GM21526 (cell line): Measurements from ENCODE around the gene GLRA2.
"Not testable (repeated sequence)": the region's sequence is repeated elsewhere in the genome, so short reads cannot be mapped to it uniquely, and the experiment has no call there.

Source experiments
- ATAC-seq: cut with Tn5 transposase; IDR thresholded peaks from one replicate; pipeline ENCODE4 v1.9.1; 2021; ENCODE audit warnings: moderate library complexity; ENCODE audit not compliant: unreplicated experiment, low FRiP score

Gene GLRA2

GRCh38 chrX:14590693-14591424 lies 61.5 kb downstream of the GLRA2 start:
- ATAC-seq = no peak

- no peak for ATAC-seq
Measured at GRCh38 chrX:14591976-14592375, 62.6 kb downstream of the GLRA2 start.

- no peak for ATAC-seq
Measured at GRCh38 chrX:14594521-14594920, 65.2 kb downstream of the GLRA2 start.

GRCh38 chrX:14598330-14598729 lies 69.0 kb downstream of the GLRA2 start:
- ATAC-seq = no peak

GRCh38 chrX:14607446-14607985 lies 78.2 kb downstream of the GLRA2 start:
- ATAC-seq = no peak

DNA sequence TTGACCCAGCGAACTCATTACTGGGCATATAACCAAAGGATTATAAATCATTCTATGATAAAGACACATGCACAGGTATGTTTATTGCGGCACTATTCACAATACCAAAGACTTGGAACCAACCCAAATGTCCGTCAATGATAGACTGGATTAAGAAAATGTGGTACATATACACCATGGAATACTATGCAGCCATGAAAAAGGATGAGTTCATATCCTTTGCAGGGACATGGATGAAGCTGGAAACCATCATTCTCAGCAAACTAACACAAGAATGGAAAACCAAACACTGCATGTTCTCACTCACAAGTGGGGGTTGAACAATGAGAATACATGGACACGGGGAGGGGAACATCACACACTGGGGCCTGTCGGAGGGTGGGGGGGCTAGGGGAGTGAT lies 83.1 kb downstream of the GLRA2 start:
- ATAC-seq = not testable (repeated sequence)

DNA sequence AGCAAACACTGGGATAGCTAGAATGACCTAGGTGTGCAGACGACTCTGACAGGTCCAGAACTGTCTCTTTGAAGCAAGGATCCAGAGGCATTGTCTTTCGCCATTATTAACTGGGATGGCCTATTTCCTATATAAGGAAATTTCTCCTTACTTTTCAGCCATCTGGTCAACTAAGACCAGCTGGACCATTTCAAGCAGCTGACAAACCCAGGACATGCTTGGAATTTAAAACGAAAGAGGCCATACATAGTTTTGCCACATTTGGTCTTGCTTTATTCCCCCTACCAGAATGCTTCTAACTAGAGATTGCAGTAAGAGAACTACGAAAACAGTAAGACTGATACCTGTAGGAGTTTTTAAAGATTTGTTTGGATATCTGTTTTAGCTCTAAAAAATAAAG lies 87.0 kb downstream of the GLRA2 start:
- ATAC-seq = no peak

GRCh38 chrX:14616836-14617235 lies 87.5 kb downstream of the GLRA2 start:
- no peak for ATAC-seq

GRCh38 chrX:14618177-14618965 lies 89.0 kb downstream of the GLRA2 start:
- ATAC-seq = no peak

- no peak for ATAC-seq
Measured at GRCh38 chrX:14630733-14631132, 101.4 kb downstream of the GLRA2 start.

- ATAC-seq = no peak
Measured at GRCh38 chrX:14641681-14642655, 112.6 kb downstream of the GLRA2 start.

GRCh38 chrX:14660970-14661369 lies 131.6 kb downstream of the GLRA2 start:
- no peak for ATAC-seq

GRCh38 chrX:14670819-14671218 lies 141.5 kb downstream of the GLRA2 start:
- peak; percentile 78 for ATAC-seq

DNA sequence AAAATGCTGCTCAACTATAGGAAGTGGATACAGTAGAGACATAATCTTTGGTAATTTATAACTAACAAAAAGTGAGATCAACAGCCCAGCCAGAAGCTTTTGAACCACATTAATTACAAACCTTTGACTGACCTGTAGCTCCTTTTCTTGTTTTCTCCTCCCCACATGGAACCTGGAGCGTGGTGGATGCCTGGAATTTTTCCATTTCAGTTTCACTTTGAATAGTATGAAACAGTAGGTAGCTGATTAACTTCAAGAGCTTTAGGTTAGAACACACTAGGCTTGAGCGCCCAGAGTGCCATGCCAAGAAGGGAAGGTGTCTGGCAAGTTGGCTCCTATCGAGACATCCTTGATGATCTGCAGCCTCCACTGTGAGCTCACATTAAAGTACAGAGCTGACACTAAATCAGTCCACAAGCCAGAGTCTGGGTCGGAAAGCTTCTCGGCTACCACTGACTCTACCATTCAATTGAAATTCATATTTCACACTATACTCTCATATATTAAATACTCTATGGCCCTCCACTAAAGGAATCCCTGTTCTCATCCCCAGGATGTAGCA lies 143.4 kb downstream of the GLRA2 start:
- ATAC-seq = no peak

DNA sequence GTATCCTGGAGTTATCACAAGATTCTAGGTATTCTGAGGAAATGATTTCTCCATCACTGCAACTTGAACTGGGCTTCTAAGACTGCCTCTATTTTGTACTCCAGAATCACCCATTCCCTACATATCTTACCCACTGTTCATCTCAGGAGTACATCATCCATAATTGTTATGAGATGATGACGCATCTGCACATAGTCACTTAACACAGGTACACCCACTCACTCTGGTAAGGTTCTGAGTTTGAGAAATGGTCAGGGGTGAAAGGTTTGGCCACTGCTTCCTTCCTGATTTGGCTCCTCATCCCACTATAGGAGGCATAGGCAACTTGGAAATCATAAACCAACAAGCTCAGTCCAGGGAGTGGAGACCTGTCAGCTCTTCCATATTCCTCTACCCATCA lies 143.9 kb downstream of the GLRA2 start:
- no peak for ATAC-seq

- ATAC-seq = peak; percentile 81
Measured at GRCh38 chrX:14673764-14674163, 144.4 kb downstream of the GLRA2 start.

- no peak for ATAC-seq
Measured at GRCh38 chrX:14675500-14675899, 146.2 kb downstream of the GLRA2 start.

DNA sequence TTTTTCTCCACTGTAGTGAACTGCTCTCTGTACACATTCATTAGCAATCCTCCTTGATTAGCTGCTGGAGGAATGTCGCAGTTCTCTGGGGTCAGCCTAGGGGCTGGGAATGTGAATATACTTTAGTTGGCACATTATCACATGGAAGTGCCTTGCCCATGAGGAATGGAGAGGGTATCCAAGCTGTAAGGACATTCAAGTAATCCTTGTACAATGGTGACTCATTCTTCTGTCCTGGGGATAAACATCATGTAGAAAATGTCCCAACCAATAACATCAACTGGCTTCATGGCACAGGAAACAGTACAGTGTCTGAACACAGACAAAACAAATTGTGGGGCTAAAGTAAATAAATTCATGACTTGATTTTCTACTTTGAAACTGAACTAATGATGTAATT lies 147.1 kb downstream of the GLRA2 start:
- no peak for ATAC-seq

DNA sequence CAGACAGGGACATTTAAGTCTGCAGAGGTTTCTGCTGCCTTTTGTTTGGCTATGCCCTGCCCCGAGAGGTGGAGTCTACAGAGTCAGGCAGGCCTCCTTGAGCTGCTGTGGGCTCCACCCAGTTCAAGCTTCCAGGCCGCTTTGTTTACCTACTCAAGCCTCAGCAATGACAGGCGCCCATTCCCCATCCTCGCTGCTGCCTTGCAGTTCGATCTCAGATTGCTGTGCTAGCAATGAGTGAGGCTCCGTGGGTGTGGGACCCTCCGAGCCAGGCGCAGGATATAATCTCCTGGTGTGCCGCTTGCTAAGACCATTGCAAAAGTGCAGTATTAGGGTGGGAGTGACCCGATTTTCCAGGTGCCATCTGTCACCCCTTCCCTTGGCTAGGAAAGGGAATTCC lies 159.0 kb downstream of the GLRA2 start:
- not testable (repeated sequence) for ATAC-seq

DNA sequence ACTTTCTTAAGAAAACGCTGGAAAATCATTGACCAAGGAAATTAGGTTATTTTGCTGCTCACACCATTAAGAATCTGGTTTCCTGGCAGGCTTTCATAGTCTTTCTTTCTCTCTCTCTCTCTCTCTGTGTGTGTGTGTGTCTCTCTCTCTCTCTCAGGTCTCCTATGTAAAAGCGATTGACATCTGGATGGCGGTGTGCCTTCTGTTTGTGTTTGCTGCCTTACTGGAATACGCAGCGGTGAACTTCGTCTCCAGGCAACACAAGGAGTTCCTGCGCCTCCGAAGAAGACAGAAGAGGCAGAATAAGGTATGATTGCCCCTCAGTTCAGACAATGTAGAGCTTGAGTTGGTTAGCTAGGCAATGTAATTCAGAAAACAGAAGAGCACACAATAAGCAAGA lies 161.2 kb downstream of the GLRA2 start:
- no peak for ATAC-seq
